Activated CD4-positive, CD25-positive, alpha-beta regulatory T cell (primary cell): Measurements from ENCODE around the gene GPR153.

Source experiments
- DNase-seq, 4 experiments: peaks; one replicate each; lab custom pipeline; 2025; lab: John Stamatoyannopoulos, UW

Gene GPR153

GRCh38 chr1:6248932-6249738 lies 11.8 kb downstream of the GPR153 start:
- no peak for DNase-seq

DNA sequence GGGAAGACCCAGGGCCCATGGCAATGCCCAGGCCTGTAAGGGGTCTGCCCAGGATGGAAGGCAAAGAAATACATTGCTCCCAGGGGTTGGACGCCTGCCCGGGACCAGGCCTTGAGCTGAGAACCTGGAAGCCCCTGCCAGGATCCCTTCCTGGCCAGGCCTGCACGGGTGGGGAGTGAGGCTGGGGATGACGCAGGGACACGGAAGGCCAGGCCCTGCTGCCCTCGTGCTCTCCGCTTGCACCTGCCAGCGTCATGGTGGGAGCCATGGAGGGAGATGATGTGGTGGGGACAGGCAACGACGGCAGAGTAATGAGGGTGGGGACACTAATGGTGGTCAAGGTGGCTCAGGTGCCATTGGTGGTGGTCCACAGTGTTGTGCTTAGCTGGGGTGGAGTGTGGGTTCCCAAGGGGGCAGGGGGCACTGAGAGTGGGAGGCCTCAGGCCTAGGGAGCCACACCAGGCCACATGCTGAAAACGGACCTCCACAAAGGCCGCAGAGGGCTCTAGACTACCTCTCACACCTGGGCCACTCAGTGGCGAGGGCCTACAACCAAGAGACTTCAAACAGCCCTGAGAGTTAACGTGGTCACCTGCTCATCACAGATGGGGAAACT lies 12.6 kb downstream of the GPR153 start:
- DNase-seq: no peak

GRCh38 chr1:6247651-6248050 lies 13.2 kb downstream of the GPR153 start:
- no peak for DNase-seq

- DNase-seq: peak; percentile 59 to 75 (median 68)
Observed at GRCh38 chr1:6246497-6247467, 14.1 kb downstream of the GPR153 start.

GRCh38 chr1:6245869-6246496 lies 14.9 kb downstream of the GPR153 start:
- peak in 1 of 4 experiments; percentile 21 for DNase-seq

GRCh38 chr1:6245086-6245868 lies 15.6 kb downstream of the GPR153 start:
- peak; percentile 57 to 65 (median 64) for DNase-seq

DNA sequence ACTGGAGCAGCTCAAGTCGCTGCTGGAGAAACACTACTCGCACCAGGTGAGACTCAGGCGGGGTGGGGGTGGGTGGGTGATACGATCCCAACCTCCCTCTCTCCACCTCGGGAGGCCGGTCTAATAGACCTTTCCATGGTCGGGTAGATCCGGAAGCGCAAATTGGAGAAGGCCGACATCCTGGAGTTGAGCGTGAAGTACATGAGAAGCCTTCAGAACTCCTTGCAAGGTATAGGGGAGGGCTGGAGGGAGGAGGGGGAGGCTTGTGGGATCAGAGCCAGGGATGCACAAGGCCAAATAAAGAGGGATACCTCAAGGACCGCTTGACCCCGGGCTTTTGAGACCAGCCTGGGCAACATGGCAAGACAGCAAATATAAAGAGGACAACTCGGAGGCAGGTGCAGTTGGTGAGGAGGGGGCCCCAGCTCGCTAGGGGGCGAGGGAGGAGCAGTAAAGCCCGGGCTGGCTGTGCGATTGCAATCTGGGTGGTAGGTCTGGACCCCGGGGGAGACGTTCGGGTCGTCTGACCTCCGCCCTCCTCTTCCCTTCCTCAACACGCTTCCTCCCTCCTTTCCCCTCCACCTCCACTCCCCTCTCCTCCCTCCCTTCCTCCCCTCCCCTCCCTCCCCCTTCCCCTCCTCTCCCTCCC lies 16.4 kb downstream of the GPR153 start:
- no peak for DNase-seq

- no peak for DNase-seq
Observed at GRCh38 chr1:6243993-6244392, 16.9 kb downstream of the GPR153 start, which contains the start of gene HES3. HES3 (plus strand) TSS chr1:6244179; CDS start chr1:6244366, 187 bp downstream.

DNA sequence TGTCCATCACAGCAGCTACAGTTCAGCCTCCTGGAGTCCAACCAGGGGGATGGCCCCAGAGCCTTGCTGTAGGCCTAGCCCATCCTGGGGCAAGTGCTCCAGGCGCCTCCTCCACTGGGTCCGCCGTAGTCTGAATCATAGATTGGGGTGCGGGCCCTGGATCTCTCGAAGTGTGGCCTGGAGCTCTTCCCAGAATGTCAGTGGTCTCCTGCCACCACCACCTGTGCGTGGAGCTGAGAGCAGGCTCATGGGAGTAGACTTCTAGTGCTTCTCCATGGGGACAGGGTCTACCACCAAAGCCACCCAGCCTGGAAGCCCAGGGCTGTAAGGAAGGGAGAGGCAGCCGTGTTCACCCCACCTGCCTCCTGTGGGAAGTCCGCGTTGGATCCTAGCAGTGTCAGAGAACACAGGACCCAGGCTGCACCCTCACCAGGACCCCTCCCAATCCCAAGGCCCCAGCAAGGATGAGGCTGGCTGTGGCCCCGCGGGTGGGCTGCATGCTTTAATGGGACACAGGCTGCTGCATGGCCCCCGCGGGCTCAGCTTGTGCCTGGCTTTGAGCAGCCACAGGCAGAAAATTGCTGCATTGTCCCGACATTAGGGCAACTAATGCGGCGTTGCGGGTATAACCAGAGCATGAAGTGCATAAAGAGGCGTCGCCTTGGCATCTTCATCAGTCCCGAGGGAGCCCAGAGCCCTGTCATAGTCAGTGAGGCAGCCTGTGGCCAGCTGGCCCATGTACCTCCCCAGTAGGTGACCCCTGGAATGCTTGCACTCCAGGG lies 17.7 kb downstream of the GPR153 start:
- DNase-seq: no peak

GRCh38 chr1:6241887-6242740 lies 18.8 kb downstream of the GPR153 start:
- no peak for DNase-seq

GRCh38 chr1:6241107-6241886 lies 19.6 kb downstream of the GPR153 start:
- no peak for DNase-seq

DNA sequence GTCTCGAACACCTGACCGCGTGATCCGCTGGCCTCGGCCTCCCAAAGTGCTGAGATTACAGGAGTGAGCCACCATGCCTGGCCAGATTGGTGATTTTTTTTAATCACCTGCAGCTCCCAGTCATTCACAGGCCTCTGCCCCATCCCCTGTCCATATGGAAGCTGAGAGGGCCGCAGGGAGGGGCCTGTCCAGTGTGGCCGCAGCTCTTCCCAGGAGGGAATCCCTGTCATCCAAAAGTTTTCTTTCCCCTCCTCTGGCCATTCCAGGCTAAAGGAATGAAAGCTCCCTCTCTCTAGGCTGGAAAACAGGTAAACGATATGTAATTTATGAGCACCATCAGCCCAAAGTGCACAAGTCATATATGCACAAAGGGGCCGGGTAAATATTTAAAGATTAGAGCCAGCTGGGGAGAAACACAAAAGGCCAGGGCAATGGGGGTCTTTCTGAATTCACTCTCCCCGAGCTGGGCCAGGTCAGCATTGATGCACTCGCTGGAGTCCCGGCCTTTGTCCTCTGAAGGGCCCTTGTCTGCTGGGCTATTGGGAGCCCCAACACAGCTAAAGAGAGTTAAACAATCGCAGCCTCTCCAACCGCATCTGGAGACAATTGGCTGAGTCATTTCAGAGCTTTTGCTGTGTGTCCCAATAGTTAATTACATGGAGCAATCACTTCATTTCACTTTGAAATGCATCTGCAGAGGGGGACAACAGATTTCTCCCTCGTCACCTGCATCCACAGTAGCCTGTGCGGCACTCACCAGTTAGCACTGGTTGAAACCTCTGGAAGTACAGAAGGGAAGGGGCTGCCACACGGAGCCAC lies 20.7 kb downstream of the GPR153 start:
- no peak for DNase-seq

DNA sequence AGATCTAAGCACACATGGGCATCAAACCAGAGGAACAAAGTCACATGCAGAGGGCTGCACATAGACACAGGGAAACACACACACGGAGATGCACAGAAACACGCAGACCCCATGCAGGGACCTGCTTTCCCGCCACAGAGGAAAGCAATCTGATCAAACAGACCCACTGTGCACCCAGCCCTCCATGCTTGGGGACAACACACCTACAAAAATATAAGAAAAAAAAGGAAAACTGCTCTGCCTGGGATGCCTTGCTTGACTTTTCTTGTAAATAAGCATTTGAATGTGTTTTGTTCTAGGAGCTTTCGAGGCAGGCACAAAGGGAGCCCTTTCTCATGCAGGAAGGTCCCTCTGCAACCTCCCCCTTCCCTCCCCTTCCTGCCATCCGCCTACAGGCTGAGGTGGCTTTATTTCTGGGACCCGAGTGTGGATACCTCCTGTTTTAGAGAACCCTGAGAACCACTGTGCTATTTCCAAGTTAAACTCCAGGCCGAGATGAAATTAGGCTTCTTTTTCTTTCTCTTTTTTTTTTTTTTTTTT lies 21.6 kb downstream of the GPR153 start:
- DNase-seq: no peak

DNA sequence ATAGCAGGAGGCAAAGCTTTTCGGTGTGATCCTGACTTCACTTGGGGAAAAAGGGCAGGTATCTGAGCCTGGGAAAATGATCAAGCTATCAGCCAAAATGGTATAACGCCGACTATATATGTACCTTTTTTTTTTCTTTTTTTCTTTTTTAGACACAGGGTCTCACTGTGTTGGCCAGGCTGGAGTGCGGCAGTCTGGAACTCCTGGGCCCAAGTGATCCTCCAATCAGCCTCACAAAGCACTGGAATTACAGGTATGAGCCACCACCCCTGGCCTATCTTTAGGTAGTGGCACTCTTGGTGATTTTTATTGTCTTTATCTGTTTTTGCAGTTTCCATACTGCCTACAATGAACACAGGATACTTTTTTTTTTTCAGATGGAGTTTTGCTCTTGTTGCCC lies 23.8 kb downstream of the GPR153 start:
- no peak for DNase-seq

- DNase-seq: no peak
Observed at GRCh38 chr1:6235296-6235677, 25.6 kb downstream of the GPR153 start.

DNA sequence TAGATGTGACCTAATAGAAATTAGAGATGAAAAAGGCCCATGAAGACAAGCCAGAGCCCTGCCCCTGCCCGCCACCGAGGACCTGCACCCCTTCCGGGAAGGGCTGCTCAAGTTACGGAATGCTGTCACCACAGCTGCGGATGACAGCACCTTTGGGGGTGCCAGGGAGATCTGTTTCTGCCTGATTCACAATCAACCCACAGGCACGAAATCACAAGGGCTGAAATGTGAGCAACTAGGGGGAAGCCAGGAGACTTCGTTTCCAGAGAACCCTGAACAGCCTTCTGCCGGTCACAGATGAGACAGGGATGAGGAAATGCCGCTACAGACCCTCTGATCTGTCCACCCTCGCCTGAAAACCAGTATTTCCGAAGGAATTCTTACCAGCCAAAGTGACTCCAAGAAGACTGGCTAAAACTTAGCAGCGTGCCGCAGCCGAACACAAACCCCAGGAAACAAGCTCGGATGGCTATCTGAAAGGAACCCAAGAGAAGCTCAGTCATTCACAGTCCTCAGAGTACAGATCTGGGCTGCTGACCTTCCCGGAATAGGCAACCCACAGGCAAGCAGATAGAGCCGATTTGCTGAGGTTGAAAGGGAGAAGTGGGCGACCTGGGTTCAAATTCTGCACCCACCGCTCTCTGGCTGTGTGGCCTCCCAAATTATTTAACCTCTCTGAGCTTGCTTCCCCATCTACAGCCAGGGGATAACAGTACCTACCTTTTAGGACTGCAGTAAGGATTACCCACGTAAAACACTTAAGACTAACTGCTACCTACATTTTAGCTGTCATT lies 26.2 kb downstream of the GPR153 start:
- DNase-seq: no peak
